Measurements from ENCODE around the gene KIAA0586. TPM values are rescaled to one million over a fixed set of nuclear protein-coding genes. Genes with fewer than 3 reads are reported as not detected.

Gene KIAA0586
- total RNA-seq, 1 donor from 2014 or later = 8.7 TPM

GRCh38 chr14:58479975-58480374 lies 52.5 kb downstream of the KIAA0586 start:
- DNase-seq (ENCODE audit: low read depth) (no peak), FAIRE-seq (no peak)
- H3K27me3 ChIP-seq (ENCODE audit: control insufficient read depth, insufficient read depth, low read length) = no peaks in the 10 kb centered on the region
- H3K4me3 ChIP-seq (ENCODE audit: low read depth, low read length) = no peak overlapping the region
- TF ChIP-seq, protein P1, sequence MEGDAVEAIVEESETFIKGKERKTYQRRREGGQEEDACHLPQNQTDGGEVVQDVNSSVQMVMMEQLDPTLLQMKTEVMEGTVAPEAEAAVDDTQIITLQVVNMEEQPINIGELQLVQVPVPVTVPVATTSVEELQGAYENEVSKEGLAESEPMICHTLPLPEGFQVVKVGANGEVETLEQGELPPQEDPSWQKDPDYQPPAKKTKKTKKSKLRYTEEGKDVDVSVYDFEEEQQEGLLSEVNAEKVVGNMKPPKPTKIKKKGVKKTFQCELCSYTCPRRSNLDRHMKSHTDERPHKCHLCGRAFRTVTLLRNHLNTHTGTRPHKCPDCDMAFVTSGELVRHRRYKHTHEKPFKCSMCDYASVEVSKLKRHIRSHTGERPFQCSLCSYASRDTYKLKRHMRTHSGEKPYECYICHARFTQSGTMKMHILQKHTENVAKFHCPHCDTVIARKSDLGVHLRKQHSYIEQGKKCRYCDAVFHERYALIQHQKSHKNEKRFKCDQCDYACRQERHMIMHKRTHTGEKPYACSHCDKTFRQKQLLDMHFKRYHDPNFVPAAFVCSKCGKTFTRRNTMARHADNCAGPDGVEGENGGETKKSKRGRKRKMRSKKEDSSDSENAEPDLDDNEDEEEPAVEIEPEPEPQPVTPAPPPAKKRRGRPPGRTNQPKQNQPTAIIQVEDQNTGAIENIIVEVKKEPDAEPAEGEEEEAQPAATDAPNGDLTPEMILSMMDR (IDR thresholded peaks at IDR 0.05; ENCODE audit: insufficient read depth, low read length, severe bottlenecking) = no peak
- H3K36me3 ChIP-seq (ENCODE audit: control insufficient read depth, insufficient read depth, low read length) = no peaks in the 10 kb centered on the region

- FAIRE-seq (no peak), DNase-seq (ENCODE audit: low read depth) (no peak)
- Histone ChIP-seq H3K27me3 (ENCODE audit: control insufficient read depth, insufficient read depth, low read length) (no peaks in the 10 kb centered on the region), H3K36me3 (ENCODE audit: control insufficient read depth, insufficient read depth, low read length) (no peaks in the 10 kb centered on the region), H3K4me3 (ENCODE audit: low read depth, low read length) (no peak overlapping the region)
- TF ChIP-seq, protein P1 (IDR thresholded peaks at IDR 0.05; ENCODE audit: insufficient read depth, low read length, severe bottlenecking) = no peak
Measured at GRCh38 chr14:58484176-58484575, 56.7 kb downstream of the KIAA0586 start.

GRCh38 chr14:58488550-58488949 lies 61.0 kb downstream of the KIAA0586 start:
- TF ChIP-seq, protein P1 (IDR thresholded peaks at IDR 0.05; ENCODE audit: insufficient read depth, low read length, severe bottlenecking) = no peak
- peak; percentile 60 for DNase-seq (ENCODE audit: low read depth)
- Histone ChIP-seq H3K36me3 (ENCODE audit: control insufficient read depth, insufficient read depth, low read length) (no peaks in the 10 kb centered on the region), H3K4me3 (ENCODE audit: low read depth, low read length) (no peak overlapping the region), H3K27me3 (ENCODE audit: control insufficient read depth, insufficient read depth, low read length) (no peaks in the 10 kb centered on the region)
- FAIRE-seq = no peak

DNA sequence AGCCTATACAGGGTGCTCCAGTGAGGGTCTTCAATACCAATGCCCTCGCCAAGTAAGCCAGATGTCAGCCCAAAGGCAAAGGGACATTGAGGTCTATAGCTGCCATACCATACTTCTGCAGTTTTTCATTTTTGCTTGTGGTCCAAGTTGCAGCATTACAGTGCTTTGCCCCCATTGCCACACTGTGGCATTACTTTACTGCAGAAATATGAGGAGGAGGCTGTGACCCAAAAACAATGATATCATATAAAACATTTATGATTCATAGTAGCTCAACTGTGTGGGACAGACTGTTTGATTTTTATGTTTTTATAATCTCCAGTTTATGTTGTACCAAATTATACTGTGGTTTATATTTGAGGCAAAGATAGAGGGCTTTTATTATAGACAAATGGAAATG lies 64.1 kb downstream of the KIAA0586 start:
- Histone ChIP-seq H3K27me3 (ENCODE audit: control insufficient read depth, insufficient read depth, low read length) (no peaks in the 10 kb centered on the region), H3K36me3 (ENCODE audit: control insufficient read depth, insufficient read depth, low read length) (no peaks in the 10 kb centered on the region), H3K4me3 (ENCODE audit: low read depth, low read length) (no peak overlapping the region)
- no peak for FAIRE-seq
- DNase-seq (ENCODE audit: low read depth) = no peak
- TF ChIP-seq, protein P1 (IDR thresholded peaks at IDR 0.05; ENCODE audit: insufficient read depth, low read length, severe bottlenecking) = no peak

DNA sequence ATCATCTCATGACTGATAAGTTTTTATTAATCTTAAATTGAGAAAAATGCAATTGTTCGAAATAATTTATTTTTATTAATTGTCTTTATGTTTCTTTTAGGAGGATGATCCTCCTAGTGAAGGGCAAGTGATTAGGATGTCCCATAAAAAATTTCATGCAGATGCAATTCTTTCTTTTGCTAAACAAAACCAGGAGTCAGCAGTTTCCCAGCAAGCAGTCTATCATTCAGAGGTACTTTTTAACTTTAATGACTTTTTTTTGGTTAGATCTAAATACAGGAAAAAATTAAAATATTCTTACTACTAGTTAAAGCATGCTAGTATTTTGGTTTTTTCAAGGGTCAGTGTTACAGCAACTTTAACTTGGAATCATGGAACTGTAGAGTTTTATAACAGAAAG lies 64.5 kb downstream of the KIAA0586 start:
- DNase-seq (ENCODE audit: low read depth) (no peak), FAIRE-seq (no peak)
- no peaks in the 10 kb centered on the region for H3K27me3 ChIP-seq (ENCODE audit: control insufficient read depth, insufficient read depth, low read length)
- TF ChIP-seq, protein P1 (IDR thresholded peaks at IDR 0.05; ENCODE audit: insufficient read depth, low read length, severe bottlenecking) = no peak
- no peaks in the 10 kb centered on the region for H3K36me3 ChIP-seq (ENCODE audit: control insufficient read depth, insufficient read depth, low read length)
- no peak overlapping the region for H3K4me3 ChIP-seq (ENCODE audit: low read depth, low read length)

DNA sequence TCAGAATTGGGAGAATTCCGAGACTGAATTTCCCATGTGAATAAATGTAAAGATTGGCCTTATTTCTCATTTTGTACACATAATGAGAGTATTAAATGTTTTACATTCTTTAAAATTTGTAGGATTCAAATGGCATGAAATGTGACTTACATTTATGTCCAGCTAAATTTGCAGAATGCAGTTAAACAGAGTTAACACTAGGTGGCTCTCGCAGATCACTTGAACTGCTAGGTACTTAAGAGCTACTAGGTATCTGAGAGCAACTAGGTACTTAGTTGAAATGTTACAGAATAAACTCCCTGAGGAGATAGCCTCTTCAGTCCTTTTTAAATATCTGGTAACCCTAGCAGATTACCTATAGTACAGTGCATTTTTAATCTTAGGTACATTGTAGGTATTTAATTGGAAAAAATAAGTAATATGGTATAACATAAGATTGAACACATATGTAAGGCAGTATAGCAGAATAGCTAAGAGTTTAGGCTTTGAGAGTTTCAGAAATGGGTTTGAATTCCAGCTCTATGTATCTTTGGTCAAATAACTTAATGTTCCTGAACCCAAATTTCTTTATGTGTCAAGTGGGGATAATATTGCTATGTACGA lies 73.8 kb downstream of the KIAA0586 start:
- peak; percentile 74 for DNase-seq (ENCODE audit: low read depth)
- TF ChIP-seq, protein P1 (IDR thresholded peaks at IDR 0.05; ENCODE audit: insufficient read depth, low read length, severe bottlenecking) = peak; percentile 63
- Histone ChIP-seq H3K36me3 (ENCODE audit: control insufficient read depth, insufficient read depth, low read length) (no peaks in the 10 kb centered on the region), H3K27me3 (ENCODE audit: control insufficient read depth, insufficient read depth, low read length) (no peaks in the 10 kb centered on the region), H3K4me3 (ENCODE audit: low read depth, low read length) (no peak overlapping the region)
- no peak for FAIRE-seq
